ENCODE measurements around the gene PHOX2B. TPM values are rescaled to one million over a fixed set of nuclear protein-coding genes. Genes with fewer than 3 reads are reported as not detected.

Gene PHOX2B
- total and polyA plus RNA-seq, 2 of the 8 experiments (the other 6 are each of a cell fraction or from before 2014, with no cell fraction given) = not detected

GRCh38 chr4:41791557-41791956, 43.0 kb upstream of the PHOX2B start:
- 76% methylated on average over 2 of the region's 2 CpGs; no CpG with 5 or more reads in 1 of the 2 experiments for WGBS, 2 experiments (ENCODE audit: extremely low coverage in 1 of 2, insufficient coverage in 1 of 2, insufficient read length in 1 of 2, insufficient replicate concordance in 2 of 2, low coverage in 1 of 2, low lambda C conversion rate in 2 of 2, missing lambda C conversion rate in 1 of 2)
- H3K27ac ChIP-seq (ENCODE audit: low read depth, low read length) = no peak overlapping the region
- no peak overlapping the region for H2BK15ac ChIP-seq (ENCODE audit: low read length)
- H3K4me2 ChIP-seq (ENCODE audit: insufficient read depth in 1 of 2, low read depth in 2 of 2, low read length in 2 of 2) = no peak overlapping the region
- no peak overlapping the region for H2BK120ac ChIP-seq (replicated peaks; ENCODE audit: low read depth, low read length)
- H4K8ac ChIP-seq (ENCODE audit: extremely low read depth, insufficient read depth, low read length) = no peak overlapping the region
- no peak overlapping the region for H4K5ac ChIP-seq (ENCODE audit: insufficient read length, low read depth, low read length)
- TF ChIP-seq YY1 (IDR thresholded peaks at IDR 0.05; ENCODE audit: low read depth, low read length) (no peak), ASH2L (IDR thresholded peaks at IDR 0.05; ENCODE audit: low read length) (no peak), CTCF (IDR thresholded peaks at IDR 0.05; ENCODE audit: control extremely low read depth in 1 of 3, insufficient read depth in 1 of 3, low read depth in 1 of 3, low read length in 3 of 3) (peak in 1 of 3 experiments; percentile 21; a peak in 1 of 4 replicates), GTF2F1 (IDR thresholded peaks at IDR 0.05; ENCODE audit: borderline replicate concordance, low read depth, low read length) (no peak), CTBP2 (IDR thresholded peaks at IDR 0.05; ENCODE audit: borderline replicate concordance, insufficient read depth, insufficient read length, low read length) (no peak), KDM1A (IDR thresholded peaks at IDR 0.05; ENCODE audit: borderline replicate concordance, low read length) (no peak), HDAC6 (IDR thresholded peaks at IDR 0.05; ENCODE audit: low read depth, low read length) (no peak), RAD21 (IDR thresholded peaks at IDR 0.05 in 1 of 2, conservative IDR thresholded peaks at IDR 0.05 in 1 of 2; ENCODE audit: low read depth in 2 of 2, low read length in 2 of 2) (peak in 1 of 2 experiments; percentile 29; a peak in 1 of 4 replicates), CHD1 (IDR thresholded peaks at IDR 0.05; ENCODE audit: low read depth, low read length) (no peak), POU5F1 (IDR thresholded peaks at IDR 0.05; ENCODE audit: low read depth, low read length) (no peak), E2F6 (IDR thresholded peaks at IDR 0.05) (no peak)
- CTCF ChIA-PET (ENCODE audit: partially characterized antibody) = interaction anchor here (0.8 to 2.3 kb wide), 11 partner anchors 10 to 68 kb away, joined by 3 to 19 read pairs (median 4); no protein-coding TSS in a partner anchor
- no peak overlapping the region for H4K91ac ChIP-seq (replicated peaks; ENCODE audit: insufficient read length, low read length)
- no peak overlapping the region for H2AK5ac ChIP-seq (ENCODE audit: low read depth, low read length)
- H3K4me1 ChIP-seq (replicated peaks in 1 of 4; ENCODE audit: control insufficient read depth in 3 of 4, insufficient read depth in 4 of 4, low read length in 3 of 4) = peaks cover 3 to 9% (median 7%) of the 10 kb centered on the region in 4 experiments; a peak in 4 of 7 replicates
- no peak overlapping the region for H2BK5ac ChIP-seq (ENCODE audit: low read depth, low read length)
- H3K4me3 ChIP-seq (ENCODE audit: extremely low read depth in 1 of 4, insufficient read depth in 2 of 4, low read depth in 3 of 4, low read length in 4 of 4) = no peak overlapping the region
- H3K79me1 ChIP-seq (ENCODE audit: low read depth, low read length) = no peaks in the 10 kb centered on the region
- DNase-seq (ENCODE audit: low read depth in 1 of 2, low spot score in 2 of 2) (no peak), FAIRE-seq (no peak)
- H3K18ac ChIP-seq (ENCODE audit: extremely low read depth, low read length) = no peak overlapping the region
- H3K23me2 ChIP-seq (ENCODE audit: low read depth, low read length) = no peaks in the 10 kb centered on the region
- no peak overlapping the region for H3K56ac ChIP-seq (replicated peaks; ENCODE audit: insufficient read length, low read depth, low read length)
- H3K79me2 ChIP-seq (ENCODE audit: control insufficient read depth in 1 of 2, insufficient read depth in 2 of 2, low read length in 2 of 2) = no peaks in the 10 kb centered on the region
- no peak overlapping the region for H3K9ac ChIP-seq (replicated peaks in 1 of 4; ENCODE audit: extremely low read depth in 1 of 4, low read depth in 3 of 4, low read length in 3 of 4)
- no peaks in the 10 kb centered on the region for H4K20me1 ChIP-seq (replicated peaks in 1 of 2; ENCODE audit: control insufficient read depth in 1 of 2, insufficient read depth in 2 of 2, low read length in 2 of 2)
- H3K9me3 ChIP-seq (ENCODE audit: insufficient read depth in 2 of 2, low read depth in 1 of 2, low read length in 1 of 2) = no peaks in the 10 kb centered on the region
- H2BK12ac ChIP-seq (ENCODE audit: low read depth, low read length) = no peak overlapping the region
- no peaks in the 10 kb centered on the region for H3K27me3 ChIP-seq (replicated peaks in 1 of 4; ENCODE audit: control insufficient read depth in 3 of 4, extremely low read depth in 1 of 4, insufficient read depth in 3 of 4, low read length in 3 of 4)
- POLR2A ChIA-PET (ENCODE audit: partially characterized antibody) = no interaction called here
- H3K23ac ChIP-seq (ENCODE audit: insufficient read length) = no peak overlapping the region
- H2AFZ ChIP-seq (ENCODE audit: low read length) = no peak overlapping the region
- no peak overlapping the region for H3K4ac ChIP-seq (replicated peaks; ENCODE audit: insufficient read length, low read depth, low read length)
- no peaks in the 10 kb centered on the region for H3K36me3 ChIP-seq (ENCODE audit: control insufficient read depth in 2 of 4, insufficient read depth in 4 of 4, low read length in 3 of 4)
- no peak overlapping the region for H2BK20ac ChIP-seq (ENCODE audit: low read length)
- H3K14ac ChIP-seq (ENCODE audit: insufficient read length) = no peak overlapping the region
